Measurements from ENCODE around the gene MINDY2.

DNA sequence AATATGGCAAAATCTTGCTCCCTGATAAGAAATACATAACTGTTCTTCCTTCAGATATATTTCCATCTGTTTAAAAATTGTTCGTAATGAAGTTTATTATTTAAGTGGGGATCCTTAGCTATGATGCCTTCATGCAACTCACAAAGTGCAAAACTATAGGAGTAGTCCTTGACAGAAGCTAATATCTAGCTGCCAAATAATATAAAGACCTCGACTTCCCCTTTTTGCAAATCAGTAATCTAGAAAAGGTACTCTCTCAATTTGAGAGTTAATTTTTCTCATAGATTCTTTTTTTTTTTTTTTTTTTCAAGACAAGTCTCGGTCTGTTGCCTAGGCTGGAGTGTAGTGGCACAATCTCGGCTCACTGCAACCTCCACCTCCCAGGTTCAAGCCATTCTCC is 139.4 kb downstream of the MINDY2 start:
- TF ChIP-seq CTCF (IDR thresholded peaks at IDR 0.05; ENCODE audit: borderline replicate concordance, extremely low read depth, low read length, poor library complexity, severe bottlenecking) (no peak), EZH2 (IDR thresholded peaks at IDR 0.05; ENCODE audit: borderline replicate concordance, low read depth, low read length, severe bottlenecking) (no peak)
